Measurements from ENCODE around the gene SPART.

DNA sequence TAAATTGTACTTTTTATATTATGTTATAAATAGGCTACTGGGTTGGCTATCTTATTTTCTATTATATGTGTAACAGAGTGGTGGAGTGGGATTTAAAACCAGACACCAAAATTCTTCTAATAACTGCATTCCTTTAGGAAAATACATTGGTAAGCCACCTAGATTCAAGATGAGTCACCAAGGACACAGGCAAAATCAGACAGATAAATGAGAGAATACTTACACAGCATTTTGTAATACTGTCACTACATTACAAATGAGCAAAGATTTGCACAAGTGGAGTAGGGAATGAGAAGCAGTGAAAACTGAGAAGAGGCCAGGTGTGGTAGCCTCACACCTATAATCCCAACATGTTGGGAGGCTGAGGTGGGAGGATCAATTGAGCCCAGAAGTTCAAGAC is 6.2 kb upstream of the SPART start:
- TF ChIP-seq, protein P1, sequence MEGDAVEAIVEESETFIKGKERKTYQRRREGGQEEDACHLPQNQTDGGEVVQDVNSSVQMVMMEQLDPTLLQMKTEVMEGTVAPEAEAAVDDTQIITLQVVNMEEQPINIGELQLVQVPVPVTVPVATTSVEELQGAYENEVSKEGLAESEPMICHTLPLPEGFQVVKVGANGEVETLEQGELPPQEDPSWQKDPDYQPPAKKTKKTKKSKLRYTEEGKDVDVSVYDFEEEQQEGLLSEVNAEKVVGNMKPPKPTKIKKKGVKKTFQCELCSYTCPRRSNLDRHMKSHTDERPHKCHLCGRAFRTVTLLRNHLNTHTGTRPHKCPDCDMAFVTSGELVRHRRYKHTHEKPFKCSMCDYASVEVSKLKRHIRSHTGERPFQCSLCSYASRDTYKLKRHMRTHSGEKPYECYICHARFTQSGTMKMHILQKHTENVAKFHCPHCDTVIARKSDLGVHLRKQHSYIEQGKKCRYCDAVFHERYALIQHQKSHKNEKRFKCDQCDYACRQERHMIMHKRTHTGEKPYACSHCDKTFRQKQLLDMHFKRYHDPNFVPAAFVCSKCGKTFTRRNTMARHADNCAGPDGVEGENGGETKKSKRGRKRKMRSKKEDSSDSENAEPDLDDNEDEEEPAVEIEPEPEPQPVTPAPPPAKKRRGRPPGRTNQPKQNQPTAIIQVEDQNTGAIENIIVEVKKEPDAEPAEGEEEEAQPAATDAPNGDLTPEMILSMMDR (IDR thresholded peaks at IDR 0.05; ENCODE audit: insufficient read depth, low read length, poor library complexity, severe bottlenecking): no peak
- TF ChIP-seq EZH2phosphoT487 (conservative IDR thresholded peaks at IDR 0.05; ENCODE audit: low read length): no peak

Data from SU-DHL-6 (cell line).